K562 (cell line): ENCODE results near the gene TBCCD1. TPM values are rescaled to one million over a fixed set of nuclear protein-coding genes. Genes with fewer than 3 reads are reported as not detected.

Experiments used
- ATAC-seq: fragments of 200-7000 bp; cut with Tn5 transposase; 3 replicates; pipeline ENCODE4 v1.9.1; 2020; ENCODE audit warnings: moderate library complexity
- BruUV-seq: library from RNA; stranded (reverse); fragments of 400-500 nt; replicated peaks from 2 replicates; lab custom pipeline; 2021; lab: Mats Ljungman, UMichigan
- CTCF ChIA-PET: fragments of 300-600 bp; formaldehyde crosslinking; extraction: SDS; loops from one replicate; lab custom pipeline; 2021; ENCODE audit warnings: low intra/inter-chr PET ratio; lab: Yijun Ruan, JAX
- POLR2A ChIA-PET: fragments of 300-600, 350-650 bp; sonication (Branson Sonifier 250); formaldehyde crosslinking; extraction: SDS; loops from one replicate; lab custom pipeline; 2021; ENCODE audit warnings: antibody characterized with exemption, inconsistent platforms; lab: Yijun Ruan, JAX
- DNase-seq, 4 experiments: peaks; one replicate each; pipeline versions ENCODE4 v3.0.0 to v3.0.0-alpha.2; 2011 to 2018; ENCODE audit warnings: low spot score in 3 of 4, mixed read lengths in 3 of 4; ENCODE audit errors: extremely low read depth in 1 of 4
- FAIRE-seq: peaks from 2 replicates; lab custom pipeline; 2011; peaks lifted over from hg19 to GRCh38; lab: Jason Lieb, UNC
- H2AFZ ChIP-seq: 2 replicates; pipeline ENCODE4 v1.6.0; 2011; ENCODE audit warnings: low read depth, low read length, control low read depth, inconsistent platforms
- H3K27ac ChIP-seq: fragments of 200-600 bp; 3 replicates; pipeline ENCODE4 v1.8.0; 2011; ENCODE audit warnings: low read depth, mild to moderate bottlenecking, control low read depth, inconsistent platforms, low read length, moderate library complexity, mixed read lengths; ENCODE audit errors: extremely low read depth
- H3K27me3 ChIP-seq, 2 experiments: fragments of 300-600 bp in 1 of 2; 2 replicates in 1 of 2; 3 replicates in 1 of 2; pipeline versions ENCODE4 v1.6.0 to v1.8.0; 2011; ENCODE audit warnings: inconsistent platforms in 2 of 2, low read length in 2 of 2, mild to moderate bottlenecking in 1 of 2, mixed read lengths in 1 of 2, moderate library complexity in 1 of 2; ENCODE audit not compliant: control insufficient read depth in 2 of 2, insufficient read depth in 2 of 2
- H3K36me3 ChIP-seq: fragments of 300-600 bp; 3 replicates; pipeline ENCODE4 v1.8.0; 2011; ENCODE audit warnings: mild to moderate bottlenecking, low read length, inconsistent platforms; ENCODE audit not compliant: control insufficient read depth, insufficient read depth
- H3K4me1 ChIP-seq, 2 experiments: fragments of 200-600 bp in 1 of 2; replicated peaks in 1 of 2; 2 replicates in 1 of 2; 3 replicates in 1 of 2; pipeline versions ENCODE4 v1.5.1 to v1.8.0; 2011; ENCODE audit warnings: inconsistent platforms in 2 of 2, low read length in 2 of 2, mild to moderate bottlenecking in 1 of 2, mixed read lengths in 1 of 2, moderate library complexity in 1 of 2; ENCODE audit not compliant: control insufficient read depth in 2 of 2, insufficient read depth in 2 of 2
- H3K4me2 ChIP-seq: 2 replicates; pipeline ENCODE4 v1.6.1; 2011; ENCODE audit warnings: low read length, control low read depth, inconsistent platforms, mixed read lengths; ENCODE audit not compliant: insufficient read depth
- H3K4me3 ChIP-seq: fragments of 200-600 bp; sonication (generic), shearing (Covaris generic); 2 replicates; pipeline ENCODE4 v1.5.1; 2016; ENCODE audit warnings: control low read depth, inconsistent platforms
- H3K79me2 ChIP-seq: fragments of 200-600 bp; 3 replicates; pipeline ENCODE4 v1.8.0; 2011; ENCODE audit warnings: low read length, inconsistent platforms; ENCODE audit not compliant: control insufficient read depth, insufficient read depth
- H3K9ac ChIP-seq, 2 experiments: 2 replicates each; pipeline versions ENCODE4 v1.6.0 to v1.6.1; 2011; ENCODE audit warnings: low read depth in 2 of 2, low read length in 2 of 2, control low read depth in 1 of 2, inconsistent platforms in 1 of 2, mild to moderate bottlenecking in 1 of 2, mixed read lengths in 1 of 2; ENCODE audit not compliant: insufficient read depth in 1 of 2
- H3K9me1 ChIP-seq: one replicate; pipeline ENCODE4 v1.6.0; 2011; ENCODE audit warnings: inconsistent platforms, mild to moderate bottlenecking, low read length, moderate library complexity; ENCODE audit not compliant: control insufficient read depth, insufficient read depth
- H3K9me3 ChIP-seq: replicated peaks from 2 replicates; pipeline ENCODE4 v1.5.1; 2011; ENCODE audit warnings: low read depth, low read length, inconsistent platforms; ENCODE audit not compliant: control insufficient read depth, insufficient read depth
- H4K20me1 ChIP-seq: replicated peaks from 2 replicates; pipeline ENCODE4 v1.6.1; 2011; ENCODE audit warnings: low read length, inconsistent platforms, mixed read lengths; ENCODE audit not compliant: control insufficient read depth, insufficient read depth
- E2F3 ChIP-seq: fragments of 250-450 bp; sonication (Bioruptor Pico); IDR thresholded peaks from 2 replicates; pipeline ENCODE4 v1.4.0; 2020; ENCODE audit warnings: mild to moderate bottlenecking
- RNF2 ChIP-seq: sonication (generic); IDR thresholded peaks from 2 replicates; pipeline ENCODE4 v1.6.1; 2016
- TSHZ1 ChIP-seq: fragments of 250-450 bp; sonication (Bioruptor Pico); IDR thresholded peaks from 2 replicates; pipeline ENCODE4 v1.4.0; 2020; ENCODE audit warnings: mild to moderate bottlenecking, moderate library complexity
- ZNF124 ChIP-seq: sonication (generic); formaldehyde crosslinking; IDR thresholded peaks from 2 replicates; pipeline ENCODE4 v1.8.1; 2022; ENCODE audit warnings: missing genetic modification reagents
- ZNF23 ChIP-seq: fragments of 250-450 bp; sonication (Bioruptor Pico); IDR thresholded peaks from 2 replicates; pipeline ENCODE4 v1.4.0; 2020; ENCODE audit warnings: mild to moderate bottlenecking
- WGBS: fragments of 100-300 bp; shearing (Covaris generic); methylation state at CpG from one replicate; pipeline ENCODE4 v1.1.6; 2016; ENCODE audit warnings: low coverage, mixed read lengths; ENCODE audit not compliant: insufficient coverage; ENCODE audit errors: missing lambda C conversion rate; 5-methylcytosine and 5-hydroxymethylcytosine counted together
- in situ Hi-C: fragments of 300-500 bp; cut with MboI; formaldehyde crosslinking; loops from 4 replicates; pipeline ENCODE4 v1.15.0; 2018; ENCODE audit warnings: inconsistent platforms, mixed read lengths
- intact Hi-C: fragments of 100-400 bp; cut with micrococcal nuclease; formaldehyde crosslinking; loops from 2 replicates; pipeline ENCODE4 v1.14.2; 2022
- polyA plus RNA-seq, 8 experiments: library from polyadenylated mRNA; depleted of rRNA in 4 of 8; stranded (reverse) in 5 of 8; unstranded in 3 of 8; fragments of >200 nt; fragmentation: Nextera tagmentation in 2 of 8; fragmentation: Illumina TruSeq in 1 of 8; extraction: Ambion mirVana in 2 of 8; extraction: Trizol in 1 of 8; gene quantifications; 2 replicates each; pipeline versions ENCODE4 v1.2.1 to v1.2.3, GENCODE V29; 2011 to 2014; ENCODE audit warnings: inconsistent platforms in 1 of 8, missing spikeins in 1 of 8
- total RNA-seq, 7 experiments: library from RNA; depleted of rRNA in 6 of 7; stranded (reverse); fragments of >200 nt in 6 of 7; fragmentation: Illumina TruSeq in 2 of 7; extraction: Trizol in 2 of 7; gene quantifications; 2 replicates each; pipeline versions ENCODE4 v1.2.1 to v1.2.3, GENCODE V29; 2011 to 2021; ENCODE audit warnings: low replicate concordance in 1 of 7
- TF ChIP-seq, protein P1 (sequence below): sonication (generic); formaldehyde crosslinking; IDR thresholded peaks from 2 replicates; pipeline ENCODE4 v1.8.0; 2022; ENCODE audit warnings: mild to moderate bottlenecking, missing genetic modification reagents

Gene TBCCD1
- total and polyA plus RNA-seq, 9 of the 15 experiments (the other 6 are each of a cell fraction or from before 2014, with no cell fraction given) = 17.7 to 31.1 (median 21.2) TPM

GRCh38 chr3:186523434-186523833 is 43.7 kb downstream of the TBCCD1 start:
- WGBS = 4% methylated on average over 2 of the region's 2 CpGs
- TF ChIP-seq E2F3 (no peak), TSHZ1 (CRISPR knock-in tag) (no peak), RNF2 (no peak), ZNF124 (CRISPR knock-in tag) (no peak), ZNF23 (CRISPR knock-in tag) (no peak)
- TF ChIP-seq, protein P1, sequence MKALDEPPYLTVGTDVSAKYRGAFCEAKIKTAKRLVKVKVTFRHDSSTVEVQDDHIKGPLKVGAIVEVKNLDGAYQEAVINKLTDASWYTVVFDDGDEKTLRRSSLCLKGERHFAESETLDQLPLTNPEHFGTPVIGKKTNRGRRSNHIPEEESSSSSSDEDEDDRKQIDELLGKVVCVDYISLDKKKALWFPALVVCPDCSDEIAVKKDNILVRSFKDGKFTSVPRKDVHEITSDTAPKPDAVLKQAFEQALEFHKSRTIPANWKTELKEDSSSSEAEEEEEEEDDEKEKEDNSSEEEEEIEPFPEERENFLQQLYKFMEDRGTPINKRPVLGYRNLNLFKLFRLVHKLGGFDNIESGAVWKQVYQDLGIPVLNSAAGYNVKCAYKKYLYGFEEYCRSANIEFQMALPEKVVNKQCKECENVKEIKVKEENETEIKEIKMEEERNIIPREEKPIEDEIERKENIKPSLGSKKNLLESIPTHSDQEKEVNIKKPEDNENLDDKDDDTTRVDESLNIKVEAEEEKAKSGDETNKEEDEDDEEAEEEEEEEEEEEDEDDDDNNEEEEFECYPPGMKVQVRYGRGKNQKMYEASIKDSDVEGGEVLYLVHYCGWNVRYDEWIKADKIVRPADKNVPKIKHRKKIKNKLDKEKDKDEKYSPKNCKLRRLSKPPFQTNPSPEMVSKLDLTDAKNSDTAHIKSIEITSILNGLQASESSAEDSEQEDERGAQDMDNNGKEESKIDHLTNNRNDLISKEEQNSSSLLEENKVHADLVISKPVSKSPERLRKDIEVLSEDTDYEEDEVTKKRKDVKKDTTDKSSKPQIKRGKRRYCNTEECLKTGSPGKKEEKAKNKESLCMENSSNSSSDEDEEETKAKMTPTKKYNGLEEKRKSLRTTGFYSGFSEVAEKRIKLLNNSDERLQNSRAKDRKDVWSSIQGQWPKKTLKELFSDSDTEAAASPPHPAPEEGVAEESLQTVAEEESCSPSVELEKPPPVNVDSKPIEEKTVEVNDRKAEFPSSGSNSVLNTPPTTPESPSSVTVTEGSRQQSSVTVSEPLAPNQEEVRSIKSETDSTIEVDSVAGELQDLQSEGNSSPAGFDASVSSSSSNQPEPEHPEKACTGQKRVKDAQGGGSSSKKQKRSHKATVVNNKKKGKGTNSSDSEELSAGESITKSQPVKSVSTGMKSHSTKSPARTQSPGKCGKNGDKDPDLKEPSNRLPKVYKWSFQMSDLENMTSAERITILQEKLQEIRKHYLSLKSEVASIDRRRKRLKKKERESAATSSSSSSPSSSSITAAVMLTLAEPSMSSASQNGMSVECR = no peak
- H3K9me1 ChIP-seq = no peaks in the 10 kb centered on the region
- no peak overlapping the region for H2AFZ ChIP-seq
- no peak overlapping the region for H3K4me3 ChIP-seq
- H4K20me1 ChIP-seq = no peaks in the 10 kb centered on the region
- CTCF ChIA-PET = no interaction called here
- no peak overlapping the region for H3K9ac ChIP-seq
- intact Hi-C loops = no loop called here
- FAIRE-seq (no peak), DNase-seq (no peak), ATAC-seq (no peak)
- in situ Hi-C loops = no loop called here
- no peak overlapping the region for H3K27ac ChIP-seq
- H3K36me3 ChIP-seq = no peaks in the 10 kb centered on the region
- H3K9me3 ChIP-seq = no peaks in the 10 kb centered on the region
- no TSS peak for BruUV-seq
- H3K79me2 ChIP-seq = no peaks in the 10 kb centered on the region
- H3K4me1 ChIP-seq = no peaks in the 10 kb centered on the region
- peaks cover 9 to 33% of the 10 kb centered on the region in 2 experiments; a peak in 4 of 5 replicates for H3K27me3 ChIP-seq
- no peak overlapping the region for H3K4me2 ChIP-seq
- POLR2A ChIA-PET = no interaction called here
